GM19395 (cell line): ENCODE results near the gene EP400.

Experiments used
- ATAC-seq: cut with Tn5 transposase; IDR thresholded peaks from one replicate; pipeline ENCODE4 v1.9.1; 2021; ENCODE audit warnings: mild to moderate bottlenecking, moderate library complexity; ENCODE audit not compliant: unreplicated experiment

Gene EP400

DNA sequence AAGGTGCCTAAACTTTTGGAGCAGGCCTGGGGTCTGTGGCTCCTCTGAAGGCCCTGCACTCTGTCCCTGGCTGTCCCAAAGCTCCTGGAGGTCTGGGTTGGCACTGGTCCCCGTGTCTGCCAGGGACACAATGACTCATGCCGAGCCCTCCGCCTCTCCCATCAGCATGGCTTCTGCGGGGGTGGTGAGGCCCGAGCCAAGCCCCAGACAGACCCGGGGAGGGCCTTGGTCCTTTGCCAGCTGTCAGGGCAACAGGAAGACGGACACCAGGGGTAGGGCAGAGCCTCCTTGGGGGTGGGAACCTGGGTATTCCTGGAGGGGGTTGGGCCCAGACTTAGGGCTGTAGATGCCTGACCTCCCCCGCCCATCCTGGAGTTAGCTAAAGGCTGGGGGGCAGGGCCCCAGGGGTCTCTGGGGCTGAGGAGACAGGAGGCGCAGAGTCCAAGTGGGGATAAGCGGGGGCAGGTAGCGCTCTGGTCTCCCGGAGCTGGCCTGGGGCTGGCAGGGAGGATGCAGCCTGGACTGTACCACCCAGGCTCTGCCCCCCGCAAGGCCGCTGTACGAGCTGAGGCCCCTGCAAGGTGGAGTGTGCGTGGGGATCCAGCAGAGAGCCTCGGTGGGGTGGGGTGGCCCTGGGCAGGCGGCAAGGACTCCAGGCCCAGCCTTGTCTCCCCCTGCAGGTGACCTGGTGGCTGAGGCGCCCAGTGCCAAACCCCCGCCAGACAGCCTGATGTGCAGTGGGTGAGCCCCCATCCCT, 37.0 kb upstream of the EP400 start:
- ATAC-seq: no peak

DNA sequence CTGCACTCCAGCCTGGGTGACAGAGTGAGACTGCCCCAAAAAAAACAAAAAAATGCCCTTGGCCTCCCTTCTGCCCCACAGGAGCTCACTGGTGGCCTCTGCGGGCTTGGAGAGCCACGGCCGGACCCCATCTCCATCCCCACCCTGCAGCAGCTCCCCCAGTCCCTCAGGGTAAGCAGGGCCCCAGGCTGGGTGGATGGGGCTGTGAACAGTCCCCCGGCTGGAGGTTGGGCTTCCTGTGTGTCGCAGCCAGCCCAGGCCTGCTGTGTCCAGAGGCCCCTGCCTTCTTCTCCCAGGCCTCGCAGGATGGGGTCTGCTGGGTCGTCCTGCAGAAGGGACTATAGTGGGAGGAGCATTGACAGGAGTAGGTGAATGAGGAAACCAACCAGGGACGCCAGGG, 36.1 kb upstream of the EP400 start:
- no peak for ATAC-seq

DNA sequence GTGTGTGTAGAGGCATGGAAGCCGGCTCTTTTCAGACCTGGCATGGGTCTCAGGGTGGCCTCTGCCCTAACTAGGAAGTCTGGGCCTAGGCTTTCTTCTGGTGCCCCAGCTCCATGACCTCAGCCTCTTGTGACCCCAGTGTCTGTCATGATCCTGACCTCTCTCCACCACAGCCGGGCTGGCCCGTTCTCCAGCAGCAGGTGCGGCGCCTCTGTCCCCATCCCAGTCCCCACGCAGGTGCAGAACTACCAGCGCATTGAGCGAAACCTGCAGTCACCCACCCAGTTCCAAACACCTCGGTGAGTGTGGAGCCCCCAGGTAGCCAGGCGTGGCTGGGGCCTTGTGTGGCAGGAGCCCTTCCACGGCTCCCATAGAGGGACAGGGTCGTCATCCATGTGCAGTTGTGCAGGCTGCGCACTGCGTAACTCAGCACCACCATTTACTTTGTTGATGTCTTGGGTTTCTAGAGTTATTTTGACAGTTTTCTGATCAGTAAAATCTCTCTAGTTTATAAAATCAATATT, 35.5 kb upstream of the EP400 start:
- no peak for ATAC-seq

DNA sequence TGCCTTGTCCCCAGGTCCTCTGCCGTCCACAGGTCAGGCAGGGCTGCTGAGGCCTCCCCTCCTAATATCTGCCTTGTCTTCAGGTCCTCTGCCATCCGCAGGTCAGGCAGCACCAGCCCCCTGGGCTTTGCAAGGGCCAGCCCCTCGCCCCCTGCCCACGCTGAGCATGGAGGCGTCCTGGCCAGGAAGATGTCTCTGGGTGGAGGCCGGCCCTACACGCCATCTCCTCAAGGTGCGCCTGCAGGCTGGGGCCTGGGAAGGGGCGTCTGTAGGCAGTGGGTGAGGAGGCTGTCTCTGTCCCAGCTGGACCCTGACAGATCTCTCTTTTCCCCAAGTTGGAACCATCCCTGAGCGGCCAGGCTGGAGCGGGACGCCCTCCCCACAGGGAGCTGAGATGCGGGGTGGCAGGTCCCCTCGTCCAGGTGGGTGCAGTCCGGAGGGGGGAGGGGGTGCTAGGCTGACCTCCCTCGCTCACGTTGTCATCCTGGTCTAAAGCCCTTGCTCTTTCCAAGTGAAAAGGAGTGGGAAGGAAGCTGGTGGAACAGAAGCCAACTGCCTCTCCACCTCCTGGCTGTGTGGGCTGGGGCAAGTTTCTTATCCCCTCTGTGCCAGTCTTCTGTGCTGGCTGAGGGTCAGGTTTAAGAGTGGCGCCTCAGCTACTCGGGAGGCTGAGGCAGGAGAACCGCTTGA, 34.6 kb upstream of the EP400 start:
- no peak for ATAC-seq

DNA sequence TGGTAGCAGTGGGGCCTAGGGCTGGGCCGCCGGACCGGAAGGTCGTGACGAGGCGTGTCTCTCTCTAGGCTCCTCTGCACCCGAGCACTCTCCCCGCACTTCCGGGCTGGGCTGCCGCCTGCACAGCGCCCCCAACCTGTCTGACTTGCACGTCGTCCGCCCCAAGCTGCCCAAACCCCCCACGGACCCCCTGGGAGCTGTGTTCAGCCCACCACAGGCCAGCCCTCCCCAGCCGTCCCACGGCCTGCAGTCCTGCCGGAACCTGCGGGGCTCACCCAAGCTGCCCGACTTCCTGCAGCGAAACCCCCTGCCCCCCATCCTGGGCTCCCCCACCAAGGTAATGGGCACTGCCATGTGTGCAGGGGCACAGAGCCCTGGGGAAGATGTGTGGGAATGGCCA, 33.9 kb upstream of the EP400 start:
- no peak for ATAC-seq

DNA sequence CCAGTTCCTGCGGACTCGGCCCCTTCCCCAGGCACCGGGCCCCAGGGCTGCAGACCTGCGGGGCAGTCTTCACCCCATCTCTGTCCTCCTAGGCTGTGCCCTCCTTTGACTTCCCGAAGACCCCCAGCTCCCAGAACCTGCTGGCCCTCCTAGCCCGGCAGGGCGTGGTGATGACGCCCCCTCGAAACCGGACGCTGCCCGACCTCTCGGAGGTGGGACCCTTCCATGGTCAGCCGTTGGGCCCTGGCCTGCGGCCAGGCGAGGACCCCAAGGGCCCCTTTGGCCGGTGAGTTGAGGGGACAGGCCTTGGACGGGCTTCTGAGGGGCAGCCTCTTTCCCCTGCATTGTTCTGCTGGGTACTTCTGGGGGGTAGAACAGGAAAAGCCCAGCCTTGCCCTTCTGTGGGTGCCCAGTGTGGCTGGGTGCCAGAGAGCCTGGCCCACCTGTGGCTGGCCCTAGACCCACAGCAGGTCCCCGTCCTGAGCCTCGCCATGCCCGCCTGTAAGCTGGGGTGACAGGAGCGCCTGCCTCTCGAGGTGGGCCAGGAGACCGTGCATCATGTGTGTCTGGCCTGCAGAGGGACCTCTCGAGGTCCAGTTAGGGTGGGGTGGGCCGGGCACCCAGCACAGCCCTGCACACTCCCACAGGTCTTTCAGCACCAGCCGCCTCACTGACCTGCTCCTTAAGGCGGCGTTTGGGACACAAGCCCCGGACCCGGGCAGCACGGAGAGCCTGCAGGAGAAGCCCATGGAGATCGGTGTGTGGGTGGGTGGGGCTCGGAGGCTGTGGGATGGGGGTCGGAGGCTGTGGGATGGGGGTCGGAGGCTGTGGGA, 33.2 kb upstream of the EP400 start:
- no peak for ATAC-seq

DNA sequence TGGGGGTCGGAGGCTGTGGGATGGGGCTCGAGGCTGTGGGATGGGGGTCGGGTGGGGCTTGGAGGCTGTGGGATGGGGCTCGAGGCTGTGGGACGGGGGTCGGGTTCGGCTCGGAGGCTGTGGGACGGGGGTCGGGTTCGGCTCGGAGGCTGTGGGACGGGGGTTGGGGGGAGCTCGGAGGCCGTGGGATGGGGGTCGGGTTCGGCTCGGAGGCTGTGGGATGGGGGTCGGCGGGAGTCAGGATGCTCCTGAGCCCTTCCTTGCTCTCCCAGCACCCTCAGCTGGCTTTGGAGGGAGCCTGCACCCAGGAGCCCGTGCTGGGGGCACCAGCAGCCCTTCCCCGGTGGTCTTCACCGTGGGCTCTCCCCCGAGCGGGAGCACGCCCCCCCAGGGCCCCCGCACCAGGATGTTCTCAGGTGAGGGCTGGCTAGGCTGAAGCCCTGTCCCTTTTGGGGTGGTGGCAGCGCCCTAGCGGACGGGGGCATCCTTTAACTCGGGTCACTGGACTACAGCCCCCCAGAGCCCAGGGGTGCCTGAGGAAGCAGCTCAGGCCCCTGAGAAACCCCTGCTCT, 32.5 kb upstream of the EP400 start:
- no peak for ATAC-seq

DNA sequence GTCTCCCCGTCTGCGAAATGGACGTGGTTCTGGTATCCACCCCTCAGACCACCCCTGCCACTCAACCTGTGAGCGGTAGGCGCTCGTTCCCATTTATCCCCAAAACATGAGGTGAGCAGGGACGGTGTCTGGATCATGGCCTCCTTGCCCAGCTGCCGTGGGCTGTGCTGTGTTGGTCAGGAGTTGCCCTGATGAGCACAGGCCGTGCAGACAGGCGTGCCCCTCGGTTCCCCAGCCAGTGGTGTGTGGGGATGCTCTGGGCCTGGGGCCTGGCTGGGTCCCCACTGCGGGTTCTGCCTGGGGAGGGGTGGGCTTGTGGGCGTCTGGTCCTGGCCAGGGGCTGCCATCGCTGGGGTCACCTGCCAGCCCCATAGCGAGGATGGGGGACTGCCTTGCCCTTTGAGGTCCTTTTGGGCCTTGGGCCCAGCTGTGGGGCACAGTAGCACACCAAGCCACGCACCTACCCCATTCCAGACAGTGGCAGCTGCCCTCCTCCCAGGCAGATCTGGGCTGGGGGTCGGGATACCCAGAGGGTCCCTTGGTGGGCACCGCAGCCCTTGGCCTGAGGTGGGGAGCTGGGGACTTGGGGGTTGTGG, 31.9 kb upstream of the EP400 start:
- ATAC-seq: no peak

DNA sequence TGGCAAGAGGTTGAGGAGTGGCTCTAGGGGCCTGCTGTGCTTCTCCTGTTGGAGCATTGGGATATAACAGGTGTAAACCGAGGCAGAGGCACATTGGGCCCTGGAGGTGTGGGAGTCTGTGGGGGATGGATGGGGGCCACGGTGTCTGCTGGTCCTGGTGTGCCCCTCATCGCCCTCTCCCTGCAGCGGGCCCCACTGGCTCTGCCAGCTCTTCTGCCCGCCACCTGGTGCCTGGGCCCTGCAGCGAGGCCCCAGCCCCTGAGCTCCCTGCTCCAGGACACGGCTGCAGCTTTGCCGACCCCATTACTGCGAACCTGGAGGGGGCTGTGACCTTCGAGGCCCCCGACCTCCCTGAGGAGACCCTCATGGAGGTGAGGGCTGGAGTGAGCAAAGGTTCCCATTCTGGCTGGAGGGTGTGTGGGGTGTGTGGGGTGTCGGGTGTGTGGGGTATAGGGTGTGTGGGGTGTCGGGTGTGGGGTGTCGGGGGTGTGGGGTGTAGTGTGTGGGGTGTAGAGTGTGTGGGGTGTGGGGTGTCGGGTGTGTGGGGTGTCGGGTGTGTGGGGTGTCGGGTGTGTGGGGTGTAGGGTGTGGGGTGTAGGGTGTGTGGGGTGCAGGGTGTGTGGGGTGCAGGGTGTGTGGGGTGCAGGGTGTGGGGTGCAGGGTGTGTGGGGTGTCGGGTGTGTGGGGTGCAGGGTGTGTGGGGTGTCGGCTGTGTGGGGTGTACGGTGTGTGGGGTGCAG, 31.3 kb upstream of the EP400 start:
- ATAC-seq: no peak

DNA sequence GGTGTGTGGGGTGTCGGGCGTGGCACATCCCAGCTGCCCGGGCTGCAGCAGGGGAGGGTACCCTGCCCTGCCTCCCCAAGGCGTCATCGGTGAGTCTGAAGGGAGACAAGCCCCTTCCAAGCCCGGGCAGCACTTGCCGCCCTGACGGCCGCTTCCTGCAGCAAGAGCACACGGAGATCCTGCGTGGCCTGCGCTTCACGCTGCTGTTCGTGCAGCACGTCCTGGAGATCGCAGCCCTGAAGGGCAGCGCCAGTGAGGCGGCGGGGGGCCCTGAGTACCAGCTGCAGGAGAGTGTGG, 30.7 kb upstream of the EP400 start:
- ATAC-seq: no peak

DNA sequence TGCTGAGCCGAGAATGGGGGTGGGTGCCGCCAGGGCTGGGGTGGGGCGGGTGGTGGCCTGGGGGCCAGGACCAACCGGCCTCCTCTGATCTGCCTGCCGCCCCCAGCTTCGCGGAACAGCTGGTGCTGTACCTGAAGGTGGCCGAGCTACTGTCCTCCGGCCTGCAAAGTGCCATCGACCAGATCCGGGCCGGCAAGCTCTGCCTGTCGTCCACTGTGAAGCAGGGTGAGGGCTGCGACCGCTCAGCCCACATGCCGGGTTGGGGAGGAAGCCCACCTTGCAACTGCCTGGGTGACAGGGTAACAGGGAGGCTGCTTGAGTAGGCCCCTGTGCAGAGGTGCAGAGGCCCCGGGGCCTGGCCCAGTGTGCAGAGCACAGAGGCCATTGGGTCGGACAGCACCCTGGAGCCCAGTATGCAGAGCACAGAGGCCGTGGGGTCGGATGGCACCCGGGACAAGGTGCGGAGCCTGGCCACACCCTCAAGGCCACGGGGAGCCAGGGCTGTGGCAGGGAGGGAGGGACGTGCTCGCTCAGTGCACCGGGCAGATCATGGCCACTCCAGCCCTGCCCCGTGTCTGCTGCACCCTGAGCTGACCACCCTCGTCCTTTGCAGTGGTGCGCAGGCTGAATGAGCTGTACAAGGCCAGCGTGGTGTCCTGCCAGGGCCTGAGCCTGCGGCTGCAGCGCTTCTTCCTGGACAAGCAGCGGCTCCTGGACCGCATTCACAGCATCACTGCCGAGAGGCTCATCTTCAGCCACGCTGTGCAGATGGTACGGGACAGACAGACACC, 30.2 kb upstream of the EP400 start:
- ATAC-seq: no peak

DNA sequence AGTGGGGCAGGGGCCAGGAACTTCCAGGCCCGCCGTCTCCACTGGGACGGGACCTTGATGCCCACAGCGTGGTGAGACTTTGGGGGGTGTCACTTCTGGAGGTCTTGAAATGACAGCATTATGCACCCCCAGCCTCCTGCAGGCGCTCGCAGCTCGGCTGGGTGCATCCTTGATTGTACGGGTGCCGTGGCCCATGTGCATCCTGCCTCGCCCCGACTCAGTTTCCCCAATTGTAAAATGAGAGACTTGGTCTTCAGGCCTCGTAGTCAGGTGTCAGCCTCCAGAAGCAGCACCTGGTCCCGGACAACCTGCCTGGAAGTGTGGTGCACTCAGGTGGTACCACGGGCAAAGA, 29.6 kb upstream of the EP400 start:
- no peak for ATAC-seq

DNA sequence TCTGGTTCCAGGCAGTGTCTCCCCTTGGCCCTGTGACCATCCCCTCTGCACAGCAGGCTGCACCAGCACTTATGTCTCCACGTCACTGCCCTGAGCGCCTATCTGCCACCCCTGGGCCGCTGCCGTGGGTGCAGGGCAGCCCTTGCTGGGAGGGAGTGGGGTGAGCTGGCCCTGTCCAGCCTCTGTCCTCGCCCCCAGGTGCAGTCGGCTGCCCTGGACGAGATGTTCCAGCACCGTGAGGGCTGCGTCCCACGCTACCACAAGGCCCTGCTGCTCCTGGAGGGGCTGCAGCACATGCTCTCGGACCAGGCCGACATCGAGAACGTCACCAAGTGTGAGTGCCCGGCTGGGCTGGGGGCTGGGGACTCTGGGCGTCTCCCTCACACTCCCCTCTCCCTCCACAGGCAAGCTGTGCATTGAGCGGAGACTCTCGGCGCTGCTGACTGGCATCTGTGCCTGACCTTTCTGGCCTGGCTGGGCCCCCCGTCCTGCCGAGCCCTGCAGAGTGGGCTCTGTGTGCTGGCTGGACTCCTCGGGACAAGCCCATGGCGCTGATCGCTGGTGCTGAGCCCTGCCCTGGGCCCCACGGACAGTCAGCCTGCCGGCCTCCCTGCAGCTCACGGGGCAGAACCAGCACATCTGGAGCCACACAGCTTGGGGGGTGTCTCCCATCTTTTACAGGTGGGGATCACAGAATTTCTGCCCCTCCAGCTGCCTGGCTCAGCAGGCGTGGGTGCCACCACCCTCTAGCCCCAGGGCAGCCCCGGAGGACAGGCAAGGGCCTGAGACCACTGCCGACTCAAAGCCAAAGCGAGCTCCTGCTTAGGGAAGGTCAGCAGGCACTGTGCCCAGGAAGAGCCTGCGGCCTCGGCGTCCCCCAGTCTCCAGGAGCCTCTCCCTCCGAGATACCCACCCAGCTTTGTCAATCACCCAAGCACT, 28.6 kb upstream of the EP400 start:
- ATAC-seq: no peak

DNA sequence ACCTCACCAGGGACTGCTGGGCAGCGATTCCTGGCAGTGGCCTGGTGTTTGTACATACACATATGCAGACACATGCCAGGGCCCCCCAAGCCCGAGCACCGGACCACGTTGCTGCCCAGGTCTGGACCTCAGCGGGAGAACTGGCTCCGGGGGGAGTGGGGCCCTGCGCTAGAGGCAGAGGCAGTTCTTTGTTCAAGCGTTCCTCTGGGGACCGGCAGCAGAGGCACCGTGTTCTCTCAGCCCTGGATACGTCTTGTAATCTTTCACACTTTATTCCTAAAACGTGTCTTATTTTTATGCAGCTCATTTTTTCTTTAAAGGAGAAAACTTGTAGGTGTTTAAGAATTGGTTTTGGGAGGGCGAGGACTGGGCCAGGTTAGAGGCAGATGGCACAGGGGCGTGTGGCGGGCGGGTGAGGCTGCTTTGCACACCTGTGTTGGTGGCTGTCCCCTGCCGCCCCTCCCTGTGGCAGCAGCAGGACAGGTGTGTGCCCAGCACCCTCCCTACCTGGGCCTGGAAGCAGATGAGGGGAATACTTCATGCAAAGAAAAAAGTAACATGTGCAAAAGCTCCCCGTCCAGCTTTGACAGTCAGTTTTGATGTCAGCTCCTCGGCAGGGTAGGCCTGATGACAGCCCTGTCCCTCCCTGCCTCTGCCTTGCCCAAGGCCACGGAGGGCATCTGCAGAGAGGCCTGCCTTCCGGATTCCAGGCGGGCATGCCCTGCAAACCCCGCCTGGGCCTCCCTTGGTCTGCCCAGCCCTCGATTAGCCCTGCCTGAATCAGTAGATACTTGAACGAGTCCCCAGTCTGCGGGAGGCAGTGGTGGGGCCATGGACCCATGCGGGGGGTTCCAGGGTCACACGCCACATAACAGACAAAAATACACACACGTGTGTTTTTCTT, 27.6 kb upstream of the EP400 start:
- ATAC-seq: no peak

DNA sequence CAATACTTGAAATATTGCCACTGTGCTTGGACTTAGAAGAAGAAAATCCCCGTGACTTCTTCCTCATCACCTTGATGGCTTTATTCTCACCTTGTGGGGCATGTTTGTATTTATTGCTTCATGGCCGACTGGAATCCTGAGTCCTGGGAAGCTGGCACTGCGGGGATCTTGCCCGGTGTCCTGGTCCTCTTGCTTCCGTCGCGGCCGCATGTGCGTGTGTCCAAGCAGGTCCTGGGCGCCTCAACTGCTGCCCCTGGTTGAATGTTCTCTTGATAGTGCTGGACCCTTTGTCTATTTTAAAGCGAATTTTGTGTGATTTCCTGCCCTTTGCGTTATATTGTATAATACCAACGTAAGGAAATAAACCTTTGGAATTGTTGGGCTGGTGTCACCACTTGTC, 27.0 kb upstream of the EP400 start:
- ATAC-seq: no peak

DNA sequence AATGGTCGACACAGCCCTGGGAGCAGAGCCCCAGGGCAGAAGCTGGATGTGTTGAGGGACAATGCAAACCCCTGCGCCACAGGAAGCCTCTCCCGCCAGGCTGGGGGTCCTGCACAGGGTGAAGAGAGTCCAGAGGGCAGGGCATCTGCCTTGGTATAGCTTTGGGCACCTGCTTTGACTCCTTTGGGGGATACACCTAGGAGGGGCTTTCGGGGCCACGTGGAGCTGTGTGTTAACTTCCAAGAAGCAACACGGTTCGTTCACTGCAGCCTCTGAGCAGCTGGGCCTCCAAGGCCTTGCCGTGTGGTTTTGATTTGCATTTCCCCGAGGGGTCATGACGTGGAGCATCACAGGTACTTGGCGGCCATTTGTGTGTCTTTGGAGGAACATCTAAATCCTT, 26.5 kb upstream of the EP400 start:
- ATAC-seq: peak; percentile 94
